Mesenchymal stem cell (in vitro differentiated cells and primary cell): ENCODE data around the gene RPGRIP1L.
"Not testable (repeated sequence)": the region's sequence is repeated elsewhere in the genome, so short reads cannot be mapped to it uniquely, and the experiment has no call there.

Experiments used
- DNase-seq: peaks from one replicate; pipeline ENCODE4 v3.0.0-alpha.2; 2013
- H2AFZ ChIP-seq: one replicate; pipeline ENCODE4 v1.6.1; 2013; ENCODE audit warnings: low read depth, mild to moderate bottlenecking, control low read depth, inconsistent platforms, low read length, moderate library complexity
- H2AK5ac ChIP-seq: 2 replicates; pipeline ENCODE4 v1.6.1; 2013; ENCODE audit warnings: low read length, moderate library complexity, mild to moderate bottlenecking, inconsistent platforms; ENCODE audit not compliant: severe bottlenecking
- H2BK120ac ChIP-seq: one replicate; pipeline ENCODE4 v1.6.1; 2013; ENCODE audit warnings: low read depth, mild to moderate bottlenecking, inconsistent platforms, low read length, moderate library complexity
- H2BK12ac ChIP-seq, 2 experiments: one replicate each; pipeline ENCODE4 v1.6.1; 2013; ENCODE audit warnings: inconsistent platforms in 2 of 2, low read length in 2 of 2, mild to moderate bottlenecking in 2 of 2, moderate library complexity in 2 of 2, control low read depth in 1 of 2
- H2BK15ac ChIP-seq: one replicate; pipeline ENCODE4 v1.6.1; 2013; ENCODE audit warnings: mild to moderate bottlenecking, low read depth, inconsistent platforms; ENCODE audit not compliant: poor library complexity, severe bottlenecking
- H2BK5ac ChIP-seq: 2 replicates; pipeline ENCODE4 v1.6.1; 2013; ENCODE audit warnings: low read depth, mild to moderate bottlenecking, low read length, control low read depth, inconsistent platforms; ENCODE audit not compliant: poor library complexity, severe bottlenecking
- H3K14ac ChIP-seq, 2 experiments: one replicate each; pipeline ENCODE4 v1.6.1; 2013; ENCODE audit warnings: inconsistent platforms in 2 of 2, low read length in 2 of 2, control low read depth in 1 of 2, mild to moderate bottlenecking in 1 of 2, moderate library complexity in 1 of 2
- H3K18ac ChIP-seq, 2 experiments: one replicate each; pipeline ENCODE4 v1.6.1; 2013; ENCODE audit warnings: inconsistent platforms in 2 of 2, low read length in 2 of 2, control low read depth in 1 of 2, low read depth in 1 of 2, mild to moderate bottlenecking in 1 of 2
- H3K23ac ChIP-seq, 2 experiments: one replicate each; pipeline ENCODE4 v1.6.1; 2013; ENCODE audit warnings: inconsistent platforms in 2 of 2, low read length in 2 of 2, mild to moderate bottlenecking in 2 of 2, moderate library complexity in 2 of 2, control low read depth in 1 of 2
- H3K27ac ChIP-seq: 2 replicates; pipeline ENCODE4 v1.5.1; 2013; ENCODE audit warnings: mild to moderate bottlenecking, moderate library complexity, low read length, control low read depth, inconsistent platforms; ENCODE audit not compliant: poor library complexity, severe bottlenecking
- H3K27me3 ChIP-seq, 2 experiments: 2 replicates each; pipeline versions ENCODE4 v1.6.1 to v1.7.0; 2013; ENCODE audit warnings: low read length in 2 of 2, mild to moderate bottlenecking in 2 of 2, moderate library complexity in 2 of 2, control low read depth in 1 of 2, inconsistent platforms in 1 of 2; ENCODE audit not compliant: control insufficient read depth in 1 of 2, insufficient read depth in 1 of 2
- H3K36me3 ChIP-seq, 2 experiments: 2 replicates each; pipeline versions ENCODE4 v1.6.1 to v1.7.0; 2013; ENCODE audit warnings: low read length in 2 of 2, control low read depth in 1 of 2, inconsistent platforms in 1 of 2, low read depth in 1 of 2, mild to moderate bottlenecking in 1 of 2; ENCODE audit not compliant: insufficient read depth in 2 of 2, control insufficient read depth in 1 of 2
- H3K4ac ChIP-seq, 2 experiments: one replicate each; pipeline ENCODE4 v1.6.1; 2013; ENCODE audit warnings: inconsistent platforms in 2 of 2, low read length in 2 of 2, mild to moderate bottlenecking in 2 of 2, moderate library complexity in 2 of 2, control low read depth in 1 of 2, low read depth in 1 of 2
- H3K4me1 ChIP-seq: 2 replicates; pipeline ENCODE4 v1.6.1; 2013; ENCODE audit warnings: low read depth, low read length, control low read depth; ENCODE audit not compliant: control insufficient read depth, insufficient read depth
- H3K4me2 ChIP-seq: 2 replicates; pipeline ENCODE4 v1.6.1; 2013; ENCODE audit warnings: low read length, mild to moderate bottlenecking, inconsistent platforms; ENCODE audit not compliant: poor library complexity, severe bottlenecking
- H3K4me3 ChIP-seq, 2 experiments: 2 replicates each; pipeline versions ENCODE4 v1.5.1 to v1.7.0; 2013; ENCODE audit warnings: low read length in 2 of 2, mild to moderate bottlenecking in 2 of 2, control low read depth in 1 of 2, low read depth in 1 of 2; ENCODE audit not compliant: insufficient read depth in 1 of 2
- H3K79me1 ChIP-seq: replicated peaks from 2 replicates; pipeline ENCODE4 v1.6.1; 2013; ENCODE audit warnings: mild to moderate bottlenecking, control low read depth, low read length, inconsistent platforms; ENCODE audit not compliant: poor library complexity, severe bottlenecking
- H3K9ac ChIP-seq: 2 replicates; pipeline ENCODE4 v1.7.0; 2013; ENCODE audit warnings: mild to moderate bottlenecking, low read length, moderate library complexity
- H3K9me3 ChIP-seq: 2 replicates; pipeline ENCODE4 v1.7.0; 2013; ENCODE audit warnings: mild to moderate bottlenecking, low read length; ENCODE audit not compliant: control insufficient read depth
- H4K8ac ChIP-seq: one replicate; pipeline ENCODE4 v1.6.1; 2013; ENCODE audit warnings: inconsistent platforms, mild to moderate bottlenecking, low read length, moderate library complexity
- H4K91ac ChIP-seq: one replicate; pipeline ENCODE4 v1.6.1; 2013; ENCODE audit warnings: mild to moderate bottlenecking, low read length, inconsistent platforms
- WGBS: methylation state at CpG from one replicate; pipeline ENCODE4 v1.1.7; 2013; ENCODE audit warnings: mixed read lengths; 5-methylcytosine and 5-hydroxymethylcytosine counted together

RPGRIP1L gene

GRCh38 chr16:53707671-53708070 lies 4.0 kb upstream of the RPGRIP1L start:
- Histone ChIP-seq H3K18ac (no peak overlapping the region), H2BK120ac (no peak overlapping the region), H2BK12ac (no peak overlapping the region), H3K23ac (no peak overlapping the region), H3K27ac (no peak overlapping the region), H4K8ac (no peak overlapping the region), H3K4me3 (no peak overlapping the region), H3K4me2 (no peak overlapping the region), H2BK15ac (no peak overlapping the region), H3K36me3 (peaks cover 0 to 3% of the 10 kb centered on the region in 2 experiments), H2AK5ac (no peak overlapping the region), H3K9ac (no peak overlapping the region), H3K4ac (no peak overlapping the region), H3K14ac (no peak overlapping the region), H2AFZ (no peak overlapping the region), H3K79me1 (peaks cover 19% of the 10 kb centered on the region), H3K9me3 (no peaks in the 10 kb centered on the region), H3K27me3 (no peaks in the 10 kb centered on the region), H4K91ac (no peak overlapping the region), H3K4me1 (peaks cover 2% of the 10 kb centered on the region), H2BK5ac (no peak overlapping the region)
- no peak for DNase-seq
- WGBS = 93% methylated on average over 3 of the region's 3 CpGs

- peak overlapping the region; percentile 26 to 46 for H3K4ac ChIP-seq
- H3K23ac ChIP-seq = no peak overlapping the region
- peaks cover 2% of the 10 kb centered on the region for H3K4me1 ChIP-seq
- no peaks in the 10 kb centered on the region for H3K9me3 ChIP-seq
- no peak overlapping the region for H2BK15ac ChIP-seq
- peaks cover 17% of the 10 kb centered on the region for H3K79me1 ChIP-seq
- peak overlapping the region; percentile 93 for H3K9ac ChIP-seq
- no peak overlapping the region for H2BK12ac ChIP-seq
- H2BK120ac ChIP-seq = no peak overlapping the region
- peak overlapping the region in 1 of 2 experiments; percentile 23 for H3K14ac ChIP-seq
- H2AK5ac ChIP-seq = peak overlapping the region; percentile 35
- DNase-seq = no peak
- H2BK5ac ChIP-seq = no peak overlapping the region
- peak overlapping the region; percentile 82 for H3K4me2 ChIP-seq
- WGBS = 45% methylated on average over 6 of the region's 6 CpGs
- H3K36me3 ChIP-seq = peaks cover 0 to 9% of the 10 kb centered on the region in 2 experiments
- peak overlapping the region; percentile 29 to 73 for H3K18ac ChIP-seq
- H3K27ac ChIP-seq = no peak overlapping the region
- no peak overlapping the region for H4K91ac ChIP-seq
- peak overlapping the region; percentile 70 to 93 for H3K4me3 ChIP-seq
- H2AFZ ChIP-seq = peak overlapping the region; percentile 59
- H4K8ac ChIP-seq = no peak overlapping the region
- no peaks in the 10 kb centered on the region for H3K27me3 ChIP-seq
Observed at GRCh38 chr16:53704445-53704813, 770 bp upstream of the RPGRIP1L start.

- not testable (repeated sequence) for H2AK5ac ChIP-seq, H3K79me1 ChIP-seq, H2AFZ ChIP-seq, H2BK5ac ChIP-seq, H3K27me3 ChIP-seq, H2BK12ac ChIP-seq, H4K91ac ChIP-seq, H3K9ac ChIP-seq, H3K4me2 ChIP-seq, H3K4me3 ChIP-seq, H3K14ac ChIP-seq, H3K4me1 ChIP-seq, H2BK15ac ChIP-seq, H2BK120ac ChIP-seq, H3K23ac ChIP-seq, H3K4ac ChIP-seq, DNase-seq, H4K8ac ChIP-seq, H3K9me3 ChIP-seq, H3K27ac ChIP-seq, H3K18ac ChIP-seq
- peaks cover 0 to 12% of the 10 kb centered on the region in 2 experiments for H3K36me3 ChIP-seq
- no CpG with 5 or more reads among the region's 31 CpGs for WGBS
Observed at GRCh38 chr16:53698271-53698670, 5.4 kb downstream of the RPGRIP1L start.

- Histone ChIP-seq H3K4me3 (no peak overlapping the region), H2BK15ac (no peak overlapping the region)
Observed at GRCh38 chr16:53695070-53695469, 8.6 kb downstream of the RPGRIP1L start.

More at GRCh38 chr16:53695070-53695469, 8.6 kb downstream of the RPGRIP1L start:
- no peak overlapping the region for H3K27ac ChIP-seq
- H3K18ac ChIP-seq = no peak overlapping the region
- H3K9ac ChIP-seq = peak overlapping the region; percentile 61
- H3K4ac ChIP-seq = no peak overlapping the region
- no peaks in the 10 kb centered on the region for H3K4me1 ChIP-seq
- H4K8ac ChIP-seq = no peak overlapping the region
- H3K23ac ChIP-seq = no peak overlapping the region
- 100% methylated on average over 1 of the region's 1 CpG for WGBS
- H2AK5ac ChIP-seq = no peak overlapping the region
- no peak overlapping the region for H3K14ac ChIP-seq
- no peak overlapping the region for H3K4me2 ChIP-seq
- no peak overlapping the region for H2BK12ac ChIP-seq
- no peak overlapping the region for H2BK5ac ChIP-seq
- no peak overlapping the region for H2AFZ ChIP-seq
- H3K9me3 ChIP-seq = no peaks in the 10 kb centered on the region
- no peak overlapping the region for H4K91ac ChIP-seq
- no peak overlapping the region for H2BK120ac ChIP-seq
- no peaks in the 10 kb centered on the region for H3K79me1 ChIP-seq
- no peaks in the 10 kb centered on the region for H3K27me3 ChIP-seq
- H3K36me3 ChIP-seq = peaks cover 0 to 26% of the 10 kb centered on the region in 2 experiments
- peak; percentile 36 for DNase-seq
